HG02981 (cell line): ENCODE data around the gene SRSF3.
"Not testable (repeated sequence)": the region's sequence is repeated elsewhere in the genome, so short reads cannot be mapped to it uniquely, and the experiment has no call there.

Experiments
- ATAC-seq: cut with Tn5 transposase; IDR thresholded peaks from one replicate; pipeline ENCODE4 v1.9.1; 2021; ENCODE audit warnings: mild to moderate bottlenecking, moderate library complexity; ENCODE audit not compliant: unreplicated experiment

SRSF3 gene

DNA sequence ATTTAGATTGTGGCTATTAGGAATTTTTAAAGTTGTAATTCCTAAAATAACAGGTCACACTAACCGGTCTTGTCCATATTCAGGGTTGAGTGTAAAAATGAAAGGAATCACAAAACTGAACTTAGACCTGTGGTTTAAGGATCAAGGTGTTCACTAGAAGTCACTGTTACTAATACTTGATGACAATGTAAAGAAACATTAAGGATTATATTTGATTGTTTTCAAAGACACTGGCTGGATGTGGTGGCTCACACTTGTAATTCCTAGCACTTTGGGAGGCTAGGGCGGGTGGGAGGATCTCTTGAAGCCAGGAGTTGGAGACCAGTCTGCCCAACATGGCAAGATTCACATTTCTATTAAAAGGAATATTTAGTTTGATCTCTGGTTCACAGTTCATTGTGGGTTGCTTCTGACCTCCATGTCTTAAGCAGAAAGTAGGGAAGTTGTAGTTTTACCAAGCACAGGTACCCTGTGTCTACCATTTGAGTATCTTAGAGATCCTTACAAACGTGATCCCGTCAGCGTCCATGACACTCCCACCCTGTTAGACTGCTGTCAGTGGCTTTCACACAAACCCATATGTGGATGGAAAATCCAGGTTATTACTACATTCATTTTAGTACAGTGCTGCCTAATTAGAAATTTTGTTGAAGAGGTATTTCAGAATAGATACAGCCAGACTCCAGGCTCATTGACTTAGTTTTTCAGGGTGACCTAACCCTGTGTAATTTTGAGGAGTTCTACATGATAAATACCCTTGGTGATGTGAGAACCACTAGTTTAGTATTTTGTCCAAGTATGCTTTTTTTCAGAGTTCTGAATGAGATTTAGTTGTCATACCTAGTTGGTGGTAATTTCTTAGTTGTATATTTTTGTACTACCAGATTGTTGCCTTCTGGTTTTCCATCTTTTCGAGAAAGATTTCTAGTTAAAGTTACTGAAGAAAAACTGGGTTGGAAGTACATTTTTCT lies 10.2 kb downstream of the SRSF3 start:
- no peak for ATAC-seq

DNA sequence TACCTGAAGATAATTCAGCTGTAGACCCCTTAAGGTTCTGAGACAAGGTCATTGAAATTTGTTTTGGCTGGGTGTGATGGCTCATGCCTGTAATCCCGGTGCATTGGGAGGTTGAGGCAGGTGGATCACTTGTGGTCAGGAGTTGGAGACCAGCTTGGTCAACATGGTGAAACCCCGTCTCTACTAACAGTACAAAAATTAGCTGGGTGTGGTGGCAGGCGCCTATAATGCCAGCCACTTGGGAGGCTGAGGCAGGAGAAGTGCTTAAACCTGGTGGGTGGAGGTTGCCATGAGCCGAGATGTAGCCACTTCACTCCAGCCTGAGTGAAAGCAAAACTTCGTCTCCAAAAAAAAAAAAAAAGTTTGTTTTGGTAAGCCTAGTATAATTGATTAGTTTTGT lies 11.0 kb downstream of the SRSF3 start:
- ATAC-seq = no peak

GRCh38 chr6:36605560-36606391 lies 11.6 kb downstream of the SRSF3 start:
- no peak for ATAC-seq

DNA sequence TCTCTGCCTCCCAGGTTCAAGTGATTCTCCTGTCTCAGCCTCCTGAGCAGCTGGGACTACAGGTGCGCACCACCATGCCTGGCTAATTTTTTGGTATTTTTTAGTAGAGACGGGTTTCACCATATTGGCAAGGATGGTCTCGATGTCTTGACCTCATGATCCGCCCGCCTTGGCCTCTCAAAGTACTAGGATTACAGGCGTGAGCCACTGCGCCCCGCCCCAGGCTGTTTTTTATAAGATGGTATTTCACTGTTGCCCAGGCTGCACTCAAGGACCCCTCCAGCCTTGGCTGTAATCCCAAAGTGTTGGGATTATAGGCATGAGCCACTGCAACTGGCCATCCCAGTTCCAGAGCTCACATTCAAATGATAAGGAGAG lies 13.1 kb downstream of the SRSF3 start:
- not testable (repeated sequence) for ATAC-seq

GRCh38 chr6:36607683-36608386 lies 13.7 kb downstream of the SRSF3 start:
- ATAC-seq = no peak

DNA sequence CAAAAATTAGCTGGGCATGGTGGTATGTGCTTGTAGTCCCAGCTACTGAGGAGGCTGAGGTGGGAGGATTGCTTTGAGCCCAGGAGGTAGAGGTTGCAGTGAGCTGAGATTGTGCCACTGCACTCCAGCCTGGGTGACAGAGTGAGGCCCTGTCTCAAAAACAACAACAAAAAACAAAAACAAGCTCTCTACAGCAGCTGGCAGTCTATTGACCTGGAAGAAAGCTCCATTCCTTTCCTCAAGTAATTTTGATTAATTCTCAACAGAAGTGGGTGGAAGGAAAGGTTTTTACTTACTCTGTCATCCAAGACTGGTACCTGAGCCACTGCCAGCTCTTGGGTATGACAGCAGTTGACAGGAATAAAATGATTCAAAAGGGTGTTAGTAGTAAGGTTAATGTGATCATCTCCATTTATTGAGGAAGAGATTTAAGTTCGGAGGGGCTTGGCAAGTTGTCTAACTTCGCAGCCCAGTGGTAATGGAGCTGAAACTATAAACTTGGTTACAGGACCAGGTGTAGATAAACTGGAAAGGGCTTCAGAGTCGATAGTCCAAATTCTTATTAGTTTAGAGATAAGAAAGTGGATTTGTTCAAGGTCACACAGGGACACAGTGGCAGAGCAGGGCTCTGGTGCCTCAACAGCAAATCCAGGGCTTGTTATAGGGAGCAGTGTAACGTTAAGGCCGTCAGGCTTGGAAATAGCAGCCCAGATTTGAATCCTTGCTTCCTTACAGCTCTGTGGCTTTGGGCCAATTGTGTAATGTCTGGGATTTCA lies 14.8 kb downstream of the SRSF3 start:
- no peak for ATAC-seq

- no peak for ATAC-seq
These were observed 15.4 kb downstream of the SRSF3 start for GRCh38 chr6:36609582-36609981.

GRCh38 chr6:36610041-36610955 lies 16.1 kb downstream of the SRSF3 start:
- ATAC-seq = no peak

DNA sequence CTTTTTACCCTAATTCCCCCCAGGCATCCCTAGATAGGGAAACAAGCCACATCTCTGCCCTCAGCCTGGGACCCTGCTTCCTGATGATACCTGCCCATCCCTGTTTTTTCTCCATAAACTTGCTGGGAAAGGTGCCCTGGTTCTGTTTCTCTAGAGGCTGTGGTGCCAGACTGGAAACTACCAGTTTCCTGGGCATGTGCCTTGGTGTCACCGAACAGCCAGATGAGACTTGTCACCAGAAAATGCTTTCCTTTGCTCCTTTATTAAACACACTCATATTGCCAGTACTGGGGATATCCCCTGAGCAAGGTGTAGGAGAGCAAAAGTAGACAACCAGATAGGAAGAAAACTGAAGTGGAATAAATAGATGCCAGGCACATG lies 16.8 kb downstream of the SRSF3 start:
- no peak for ATAC-seq

GRCh38 chr6:36611679-36612078 lies 17.5 kb downstream of the SRSF3 start:
- ATAC-seq = not testable (repeated sequence)

- ATAC-seq = no peak
These were observed 18.0 kb downstream of the SRSF3 start for GRCh38 chr6:36612101-36612625.

- no peak for ATAC-seq
These were observed 19.2 kb downstream of the SRSF3 start for GRCh38 chr6:36613200-36613995.

DNA sequence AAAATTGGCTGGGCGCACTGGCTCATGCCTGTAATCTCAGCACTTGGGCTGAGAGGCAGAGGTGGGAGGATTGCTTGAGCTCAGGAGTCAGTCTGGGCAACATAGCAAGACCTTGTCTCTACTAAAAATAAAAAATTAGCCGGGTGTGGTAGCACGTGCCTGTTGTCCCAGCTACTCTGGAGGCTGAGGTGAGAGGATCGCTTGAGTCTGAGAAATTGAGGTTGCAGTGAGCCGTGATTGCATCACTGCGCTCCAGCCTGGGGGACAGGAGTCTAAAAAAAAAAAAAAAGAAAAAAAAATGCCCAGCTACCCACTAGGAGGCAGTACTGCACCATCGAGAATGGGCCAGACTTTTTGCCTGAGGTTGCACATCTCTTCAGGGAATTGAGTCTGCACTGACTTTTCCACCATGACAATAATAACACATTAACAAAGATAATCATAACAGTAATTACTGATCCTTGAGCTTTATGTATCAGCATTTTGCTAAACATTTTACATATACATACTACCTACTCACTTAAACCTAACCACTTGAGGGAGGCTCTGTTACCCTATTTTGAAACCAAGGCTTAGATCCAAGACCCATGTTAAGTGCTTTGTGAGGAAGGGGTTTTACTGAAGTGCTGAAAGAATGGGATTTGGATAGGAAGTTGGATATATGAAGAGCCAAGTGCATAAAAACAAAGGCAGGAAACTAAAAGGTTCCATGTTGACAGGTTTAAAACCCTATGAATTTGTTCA lies 21.0 kb downstream of the SRSF3 start:
- no peak for ATAC-seq

DNA sequence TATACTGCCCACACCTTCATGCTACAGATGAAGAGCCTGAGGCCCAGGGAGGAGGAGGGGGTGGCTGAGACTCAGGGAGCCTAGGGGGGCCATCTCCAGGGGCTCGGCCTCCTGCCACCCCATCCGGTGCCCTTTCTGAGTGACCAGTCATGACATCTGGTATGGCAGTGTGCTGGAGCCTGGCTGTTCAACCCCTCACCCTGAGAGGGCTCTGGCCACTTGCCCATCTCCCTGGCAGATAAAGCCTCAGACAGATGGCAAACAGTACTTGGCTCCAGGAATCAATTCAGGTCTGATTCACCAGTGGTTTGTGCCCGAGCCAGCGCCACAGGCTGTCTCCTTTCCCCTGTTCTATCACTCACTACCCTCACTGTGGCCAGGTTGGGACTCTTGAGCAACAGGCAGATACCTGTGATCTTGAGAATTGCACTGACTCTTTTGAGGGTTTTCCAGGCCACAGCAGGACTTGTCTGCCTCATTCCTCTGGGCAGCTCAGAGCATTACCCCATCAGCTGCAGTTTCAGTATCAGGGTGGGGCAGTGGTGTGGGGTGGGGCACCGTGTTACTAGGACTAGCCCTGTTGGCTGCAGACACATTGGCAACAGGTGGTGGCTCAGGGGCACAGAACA lies 22.8 kb downstream of the SRSF3 start:
- no peak for ATAC-seq

GRCh38 chr6:36618366-36619355 lies 24.5 kb downstream of the SRSF3 start:
- ATAC-seq = no peak

DNA sequence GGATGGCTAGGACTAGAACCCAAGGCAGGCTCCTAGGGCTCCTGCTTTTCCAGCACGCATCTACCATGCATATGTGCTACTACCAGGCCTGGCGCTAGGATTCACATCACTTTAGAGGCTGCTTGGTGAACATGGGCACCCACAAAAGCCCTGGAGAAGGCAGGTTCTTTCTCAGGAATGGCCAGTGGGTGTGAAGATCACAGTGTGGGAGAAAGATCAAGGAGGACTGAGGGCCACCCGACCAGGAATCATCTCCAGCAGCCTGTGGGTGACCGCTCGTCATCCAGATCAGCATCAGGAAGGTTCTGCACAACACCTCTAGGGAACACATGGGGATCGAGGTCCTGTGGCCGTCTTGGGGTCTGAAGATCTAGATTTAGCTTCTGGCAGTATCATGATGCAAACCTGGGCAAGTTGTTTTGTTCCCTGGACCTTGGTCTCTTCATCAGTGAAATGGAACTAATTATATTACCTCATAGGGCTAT lies 27.3 kb downstream of the SRSF3 start:
- ATAC-seq = no peak
